ENCODE data around the gene PFKFB4. TPM values are rescaled to one million over a fixed set of nuclear protein-coding genes. Genes with fewer than 3 reads are reported as not detected.

PFKFB4 gene
- total RNA-seq, 4 donors from 2014 or later, result 1.6 to 8.8 (median 2.5) TPM

DNA sequence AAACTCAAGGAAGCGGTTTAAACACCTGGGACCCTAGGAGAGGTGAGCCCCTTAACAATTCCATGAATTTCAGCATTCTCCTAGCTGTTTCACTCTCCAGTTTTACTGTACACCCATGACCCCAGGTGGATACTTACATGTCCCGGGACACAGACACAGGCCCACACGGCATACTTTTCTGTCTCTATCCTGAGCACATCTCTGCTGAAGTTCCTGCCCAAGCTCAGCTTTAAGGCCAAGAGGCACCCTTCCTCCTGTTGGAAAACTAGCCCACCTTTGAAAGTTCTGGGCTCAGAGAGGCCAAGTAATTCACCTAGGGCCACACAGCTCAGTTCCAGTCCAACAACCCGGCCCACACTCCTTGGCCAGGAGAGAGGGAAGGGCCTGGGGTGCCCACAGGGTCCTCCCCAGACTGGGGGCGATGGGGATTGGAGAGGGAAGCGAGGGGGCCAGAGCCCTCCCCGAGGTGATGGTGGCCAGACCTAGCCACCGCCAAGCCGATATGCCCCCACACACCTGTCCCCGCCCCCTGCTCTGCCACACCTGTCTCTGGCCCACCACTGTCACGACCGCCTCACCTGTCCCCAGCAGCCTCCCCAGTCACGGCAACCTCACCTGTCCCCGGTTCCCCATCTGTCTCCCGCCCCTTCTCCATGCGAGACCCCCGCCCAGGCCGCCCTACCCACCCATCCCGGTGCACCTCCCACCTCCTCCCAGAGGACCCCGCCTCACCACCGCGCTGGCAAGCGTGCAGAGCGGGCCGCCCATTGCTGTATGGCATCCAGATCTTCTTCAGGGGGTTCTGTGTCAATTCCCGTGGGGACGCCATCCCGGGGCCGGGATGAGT lies 431 bp downstream of the PFKFB4 start:
- TF ChIP-seq, protein P1, sequence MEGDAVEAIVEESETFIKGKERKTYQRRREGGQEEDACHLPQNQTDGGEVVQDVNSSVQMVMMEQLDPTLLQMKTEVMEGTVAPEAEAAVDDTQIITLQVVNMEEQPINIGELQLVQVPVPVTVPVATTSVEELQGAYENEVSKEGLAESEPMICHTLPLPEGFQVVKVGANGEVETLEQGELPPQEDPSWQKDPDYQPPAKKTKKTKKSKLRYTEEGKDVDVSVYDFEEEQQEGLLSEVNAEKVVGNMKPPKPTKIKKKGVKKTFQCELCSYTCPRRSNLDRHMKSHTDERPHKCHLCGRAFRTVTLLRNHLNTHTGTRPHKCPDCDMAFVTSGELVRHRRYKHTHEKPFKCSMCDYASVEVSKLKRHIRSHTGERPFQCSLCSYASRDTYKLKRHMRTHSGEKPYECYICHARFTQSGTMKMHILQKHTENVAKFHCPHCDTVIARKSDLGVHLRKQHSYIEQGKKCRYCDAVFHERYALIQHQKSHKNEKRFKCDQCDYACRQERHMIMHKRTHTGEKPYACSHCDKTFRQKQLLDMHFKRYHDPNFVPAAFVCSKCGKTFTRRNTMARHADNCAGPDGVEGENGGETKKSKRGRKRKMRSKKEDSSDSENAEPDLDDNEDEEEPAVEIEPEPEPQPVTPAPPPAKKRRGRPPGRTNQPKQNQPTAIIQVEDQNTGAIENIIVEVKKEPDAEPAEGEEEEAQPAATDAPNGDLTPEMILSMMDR (IDR thresholded peaks at IDR 0.05; ENCODE audit: low read depth), result no peak

DNA sequence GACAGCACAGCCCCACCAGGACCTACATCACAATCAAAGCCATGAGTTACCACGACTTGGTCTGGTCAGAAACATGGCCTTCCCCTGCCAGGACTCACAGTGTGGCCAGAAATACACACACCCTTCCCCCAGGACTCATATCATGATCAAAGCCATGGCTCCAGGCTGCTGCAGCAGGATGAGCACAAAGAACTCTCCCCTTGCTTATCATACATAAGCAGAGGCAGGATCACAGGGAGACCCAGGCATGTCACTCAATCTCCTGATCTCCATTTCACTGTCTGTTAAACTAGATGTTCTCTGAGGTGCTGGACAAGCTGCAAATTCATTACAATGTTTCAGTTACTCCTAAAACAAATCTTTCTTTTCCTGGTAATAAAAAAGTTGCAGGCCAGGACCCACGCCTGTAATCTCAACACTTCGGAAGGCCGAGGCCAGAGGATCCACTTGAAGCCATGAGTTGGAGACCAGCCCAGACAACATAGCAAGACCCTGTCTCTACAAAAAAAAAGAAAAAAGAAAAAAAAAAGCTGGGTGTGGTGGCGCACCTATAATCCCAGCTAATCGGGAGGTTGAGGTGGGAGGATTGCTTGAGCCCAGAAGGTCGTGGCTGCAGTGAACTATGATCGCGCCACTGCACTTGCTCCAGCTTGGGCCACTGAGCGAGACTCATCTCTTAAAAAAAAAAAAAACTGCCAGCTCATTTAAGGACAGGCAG lies 1.2 kb downstream of the PFKFB4 start:
- TF ChIP-seq, protein P1 (IDR thresholded peaks at IDR 0.05; ENCODE audit: low read depth), result no peak

DNA sequence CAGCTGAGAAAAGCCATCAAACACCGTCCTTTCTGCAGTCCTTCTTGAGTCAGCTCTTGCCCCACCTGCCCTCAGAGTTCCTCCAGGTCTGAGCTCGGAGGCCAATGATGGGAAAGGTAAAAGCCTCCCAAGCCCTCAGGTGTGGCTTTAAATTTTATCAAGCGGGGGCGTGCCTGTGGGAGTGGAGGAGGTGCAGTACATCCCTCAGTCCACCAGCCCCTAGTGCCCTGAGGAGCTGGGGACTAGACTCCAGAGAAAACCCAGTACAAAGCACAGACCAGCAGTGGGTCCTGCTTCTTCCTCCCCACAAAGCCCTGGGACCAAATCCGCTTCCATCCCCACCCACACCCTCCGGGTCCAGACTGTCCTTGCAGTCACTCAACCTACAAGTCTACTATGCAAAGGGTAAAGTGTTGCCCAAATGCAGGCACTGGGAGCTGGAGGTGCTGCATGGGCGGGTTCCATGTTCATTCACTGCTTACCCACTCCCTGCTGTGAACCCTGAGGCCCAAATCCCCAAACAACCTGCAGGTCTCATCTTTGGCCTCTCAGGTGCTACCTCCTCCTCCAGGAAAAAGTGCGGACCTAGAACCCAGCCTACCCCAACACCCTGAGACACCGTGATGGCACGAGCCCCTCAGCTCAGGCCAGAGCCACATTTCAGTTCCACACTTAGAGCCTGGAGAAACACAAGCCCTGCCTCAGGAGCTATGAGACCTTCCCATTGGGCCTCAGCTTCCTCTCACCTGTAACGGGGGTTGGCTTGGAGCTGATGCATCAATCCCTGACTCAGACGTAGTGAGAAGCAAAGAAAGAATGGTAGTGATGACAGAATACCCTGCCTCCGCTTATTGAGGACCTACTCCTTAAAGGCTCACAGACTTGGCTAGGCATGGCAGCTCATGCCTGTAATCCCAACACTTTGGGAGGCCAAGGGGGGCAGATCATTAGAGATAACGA lies 2.4 kb downstream of the PFKFB4 start:
- TF ChIP-seq, protein P1 (IDR thresholded peaks at IDR 0.05; ENCODE audit: low read depth), result no peak

DNA sequence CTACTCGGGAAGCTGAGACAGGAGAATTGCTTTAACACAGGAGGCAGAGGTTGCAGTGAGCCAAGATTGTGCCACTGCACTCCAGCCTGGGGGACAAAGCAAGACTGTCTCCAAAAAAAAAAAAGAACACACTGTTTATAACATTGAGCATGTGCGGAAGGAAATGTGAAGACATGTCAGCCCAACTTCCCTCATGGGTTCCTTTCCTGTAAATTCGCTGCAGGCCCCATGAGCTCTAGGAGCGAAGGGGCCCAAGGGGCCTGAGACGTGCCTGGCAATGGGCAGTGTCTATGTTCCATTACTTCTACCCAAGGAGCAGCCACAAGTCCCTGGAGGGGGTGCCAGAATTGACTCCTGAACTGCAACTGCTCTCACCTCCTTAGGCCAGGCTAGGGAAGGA lies 3.2 kb downstream of the PFKFB4 start:
- TF ChIP-seq, protein P1 (IDR thresholded peaks at IDR 0.05; ENCODE audit: low read depth), result no peak

DNA sequence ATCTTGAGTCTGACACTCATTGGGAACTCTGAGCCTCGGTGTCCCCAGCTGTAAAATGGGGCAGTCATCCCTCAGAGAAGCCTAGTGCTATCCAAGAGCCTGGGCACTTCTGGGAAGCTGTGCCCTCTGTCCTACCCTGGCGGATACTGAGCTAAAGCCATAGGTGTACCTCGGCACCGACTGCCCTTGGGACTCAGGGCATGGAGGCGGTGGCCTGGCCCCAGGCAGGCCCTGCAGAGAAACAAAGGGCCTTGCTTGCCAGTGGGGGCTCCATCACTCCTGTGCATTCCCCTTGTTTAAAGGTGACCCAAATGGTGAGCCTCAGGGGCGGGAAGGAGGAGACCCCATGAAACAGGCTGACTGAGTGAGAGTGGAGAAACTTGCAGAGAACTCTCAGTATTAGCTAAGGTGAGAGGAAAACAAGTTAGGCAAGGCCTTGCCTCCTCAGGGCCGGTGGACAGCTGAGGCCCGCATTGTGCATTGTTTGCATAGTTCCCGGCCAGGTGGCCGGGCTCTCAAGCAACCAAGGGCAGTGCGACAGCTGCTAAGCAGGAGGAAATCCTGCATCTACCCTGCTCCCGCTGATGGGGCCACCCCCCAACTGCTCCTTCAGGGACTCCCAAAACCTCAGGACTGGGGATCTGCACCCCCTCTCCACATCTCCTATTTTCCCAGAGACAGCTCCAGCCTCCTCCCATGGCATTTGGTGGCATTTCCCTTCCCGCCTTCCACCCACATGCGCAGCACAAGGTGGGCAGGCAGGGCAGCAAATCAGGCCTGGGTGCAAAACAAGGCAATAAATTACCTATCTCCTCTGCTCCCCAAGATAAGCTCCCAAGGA lies 4.3 kb downstream of the PFKFB4 start:
- TF ChIP-seq, protein P1 (IDR thresholded peaks at IDR 0.05; ENCODE audit: low read depth), result no peak
